A673 (cell line): ENCODE data around the gene FAM114A2. TPM values are rescaled to one million over a fixed set of nuclear protein-coding genes. Genes with fewer than 3 reads are reported as not detected.

Experiments used
- BruUV-seq: library from RNA; stranded (reverse); fragments of 400-500 nt; replicated peaks from 2 replicates; lab custom pipeline; 2021; lab: Mats Ljungman, UMichigan
- CTCF ChIA-PET: fragments of 300-600 bp; sonication (Branson Sonifier 250); formaldehyde crosslinking; loops from one replicate; lab custom pipeline; 2022; ENCODE audit warnings: antibody characterized with exemption; lab: Charles Lee
- POLR2A ChIA-PET: fragments of 300-600 bp; sonication (Branson Sonifier 250); formaldehyde crosslinking; loops from one replicate; lab custom pipeline; 2022; ENCODE audit warnings: antibody characterized with exemption; ENCODE audit not compliant: low non-redundant PET; lab: Charles Lee
- DNase-seq: peaks from one replicate; pipeline ENCODE4 v3.0.0-alpha.2; 2015; ENCODE audit warnings: low spot score
- H3K27ac ChIP-seq: fragments of 200-600 bp; sonication (generic); 2 replicates; pipeline ENCODE4 v1.5.1; 2016; ENCODE audit warnings: mixed run types, low read depth, mild to moderate bottlenecking, mixed read lengths, antibody characterized with exemption, low read length; ENCODE audit not compliant: poor library complexity, severe bottlenecking
- H3K27me3 ChIP-seq: fragments of 200-600 bp; sonication (generic); replicated peaks from 2 replicates; pipeline ENCODE4 v1.6.1; 2017; ENCODE audit warnings: mixed run types, low read depth, mild to moderate bottlenecking, mixed read lengths, antibody characterized with exemption, low read length; ENCODE audit not compliant: insufficient read depth, poor library complexity
- H3K36me3 ChIP-seq: fragments of 200-600 bp; sonication (generic); 2 replicates; pipeline ENCODE4 v1.6.1; 2016; ENCODE audit warnings: mixed run types, mild to moderate bottlenecking, mixed read lengths, antibody characterized with exemption, low read length; ENCODE audit not compliant: insufficient read depth, poor library complexity, severe bottlenecking
- H3K4me1 ChIP-seq: fragments of 200-600 bp; sonication (generic); 2 replicates; pipeline ENCODE4 v1.6.1; 2017; ENCODE audit warnings: mixed run types, mild to moderate bottlenecking, mixed read lengths, antibody characterized with exemption, low read length; ENCODE audit not compliant: insufficient read depth, poor library complexity, severe bottlenecking
- H3K4me3 ChIP-seq: fragments of 200-600 bp; sonication (generic); 2 replicates; pipeline ENCODE4 v1.5.1; 2016; ENCODE audit warnings: low read depth, mixed run types, mild to moderate bottlenecking, mixed read lengths, low read length; ENCODE audit not compliant: poor library complexity, severe bottlenecking
- H3K9me3 ChIP-seq: fragments of 200-600 bp; sonication (generic); 2 replicates; pipeline ENCODE4 v1.6.1; 2016; ENCODE audit warnings: mixed run types, low read depth, mild to moderate bottlenecking, mixed read lengths, antibody characterized with exemption, low read length; ENCODE audit not compliant: poor library complexity, severe bottlenecking
- CTCF ChIP-seq: fragments of 300-800, 200-600 bp; sonication (generic); conservative IDR thresholded peaks from 2 replicates; pipeline ENCODE4 v1.5.1; 2017; ENCODE audit warnings: low read depth, mild to moderate bottlenecking, antibody characterized with exemption, low read length, moderate library complexity, mixed read lengths
- EZH2 ChIP-seq: fragments of 200-600 bp; sonication (generic); IDR thresholded peaks from 2 replicates; pipeline ENCODE4 v1.6.1; 2017; ENCODE audit warnings: borderline replicate concordance, low read depth, mild to moderate bottlenecking, mixed read lengths, antibody characterized with exemption, low read length; ENCODE audit not compliant: poor library complexity, severe bottlenecking
- intact Hi-C: fragments of 100-400 bp; cut with micrococcal nuclease; formaldehyde crosslinking; loops from one replicate; pipeline ENCODE4 v1.10.0; 2022; ENCODE audit not compliant: unreplicated experiment
- total RNA-seq: library from RNA; stranded (reverse); gene quantifications from 2 replicates; pipeline ENCODE4 v1.2.3, GENCODE V29; 2021

The FAM114A2 gene
- total RNA-seq, 1 experiment from 2014 or later, result 23.5 TPM

GRCh38 chr5:154065971-154066370, 27.3 kb upstream of the FAM114A2 start:
- no peak for TF ChIP-seq CTCF
- BruUV-seq, result no TSS peak
- DNase-seq, result no peak
- intact Hi-C loops, result no loop called here
- Histone ChIP-seq H3K9me3 (no peaks in the 10 kb centered on the region), H3K4me3 (no peak overlapping the region), H3K27me3 (no peaks in the 10 kb centered on the region), H3K36me3 (no peaks in the 10 kb centered on the region), H3K27ac (no peak overlapping the region), H3K4me1 (no peaks in the 10 kb centered on the region)
- ChIA-PET CTCF (no interaction called here), POLR2A (no interaction called here)

DNA sequence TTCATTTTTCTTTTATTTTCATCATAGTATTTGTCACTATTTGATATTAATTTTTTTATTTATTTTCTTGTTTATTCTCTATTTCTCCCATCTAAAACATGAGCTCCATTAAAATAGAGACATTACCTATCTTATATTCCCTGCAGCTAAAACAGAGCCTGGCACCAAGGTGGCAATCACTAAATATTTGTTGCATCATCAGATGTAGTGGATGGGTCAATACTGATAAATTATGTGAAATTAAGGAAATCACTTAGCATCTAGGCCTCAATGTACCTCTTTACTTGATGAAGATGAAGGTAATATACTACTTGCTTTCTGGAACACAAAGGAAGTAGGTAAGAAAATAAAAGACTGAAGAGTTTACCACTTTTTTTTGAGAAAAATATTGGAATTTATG, 24.7 kb upstream of the FAM114A2 start:
- no TSS peak for BruUV-seq
- intact Hi-C loops, result no loop called here
- no peak for DNase-seq
- ChIA-PET POLR2A (no interaction called here), CTCF (no interaction called here)
- Histone ChIP-seq H3K4me1 (peaks cover 5% of the 10 kb centered on the region), H3K36me3 (no peaks in the 10 kb centered on the region), H3K27ac (no peak overlapping the region), H3K9me3 (no peaks in the 10 kb centered on the region), H3K27me3 (no peaks in the 10 kb centered on the region), H3K4me3 (no peak overlapping the region)
- TF ChIP-seq CTCF (no peak), EZH2 (no peak)

- CTCF ChIA-PET, result no interaction called here
- Histone ChIP-seq H3K27ac (no peak overlapping the region), H3K36me3 (no peaks in the 10 kb centered on the region), H3K4me1 (peaks cover 12% of the 10 kb centered on the region), H3K4me3 (no peak overlapping the region), H3K9me3 (no peaks in the 10 kb centered on the region), H3K27me3 (no peaks in the 10 kb centered on the region)
- BruUV-seq, result no TSS peak
- intact Hi-C loops, result no loop called here
- POLR2A ChIA-PET, result no interaction called here
- DNase-seq, result no peak
- no peak for TF ChIP-seq EZH2
- no peak for TF ChIP-seq CTCF
Observed at GRCh38 chr5:154060606-154061005, 21.9 kb upstream of the FAM114A2 start.
